Coronary artery (tissue), 2 donors: ENCODE measurements around the gene GLDC.

Experiments
- DNase-seq: peaks from one replicate; pipeline ENCODE4 v3.0.0-alpha.2; 2017; ENCODE audit warnings: low spot score
- H3K27ac ChIP-seq, 2 donors: fragments of 200-600 bp; sonication (generic); one replicate each; pipeline ENCODE4 v1.5.1; 2016 to 2019
- H3K4me3 ChIP-seq: fragments of 200-600 bp; sonication (generic); 2 replicates; pipeline ENCODE4 v1.5.1; 2016; ENCODE audit warnings: mild to moderate bottlenecking, moderate library complexity
- CTCF ChIP-seq: fragments of 200-600 bp; sonication (generic); IDR thresholded peaks from one replicate; pipeline ENCODE4 v1.5.1; 2019; ENCODE audit warnings: antibody characterized with exemption

GLDC gene

DNA sequence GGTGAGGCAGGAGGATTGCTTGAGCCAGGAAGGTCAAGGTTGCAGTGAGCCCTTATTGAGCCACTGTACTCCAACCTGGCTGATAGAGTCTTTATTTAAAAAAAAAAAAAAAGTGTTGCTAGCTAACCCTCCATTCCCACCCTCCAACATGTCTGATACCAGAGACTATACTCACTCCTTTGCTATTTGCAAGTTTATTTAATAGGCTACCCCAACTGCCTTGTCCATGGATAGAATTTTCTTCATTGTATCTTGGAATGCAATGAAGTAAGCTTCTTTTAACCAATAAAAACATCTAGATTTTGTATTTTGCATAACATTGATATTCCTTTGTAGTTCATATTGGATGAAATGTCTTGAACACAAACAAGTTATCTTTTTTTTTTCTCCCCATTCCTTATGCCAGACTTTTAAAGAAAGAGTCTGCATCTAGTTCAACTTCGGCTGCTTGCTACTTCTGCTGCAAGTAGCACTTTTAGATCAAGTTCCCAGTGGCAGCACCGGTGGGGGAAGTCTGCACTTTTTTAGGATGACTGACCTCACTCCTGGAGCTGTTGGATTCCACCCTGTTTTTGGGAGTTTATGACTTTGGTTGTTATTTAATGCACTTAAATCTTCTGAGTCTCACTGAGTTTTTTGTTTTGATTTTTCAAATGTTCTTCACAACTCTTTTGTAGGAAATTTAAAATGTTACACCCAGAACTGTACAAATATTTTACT lies 120.0 kb downstream of the GLDC start:
- no peak for TF ChIP-seq CTCF
- H3K27ac ChIP-seq, result no peak overlapping the region
- no peak overlapping the region for H3K4me3 ChIP-seq
- no peak for DNase-seq

DNA sequence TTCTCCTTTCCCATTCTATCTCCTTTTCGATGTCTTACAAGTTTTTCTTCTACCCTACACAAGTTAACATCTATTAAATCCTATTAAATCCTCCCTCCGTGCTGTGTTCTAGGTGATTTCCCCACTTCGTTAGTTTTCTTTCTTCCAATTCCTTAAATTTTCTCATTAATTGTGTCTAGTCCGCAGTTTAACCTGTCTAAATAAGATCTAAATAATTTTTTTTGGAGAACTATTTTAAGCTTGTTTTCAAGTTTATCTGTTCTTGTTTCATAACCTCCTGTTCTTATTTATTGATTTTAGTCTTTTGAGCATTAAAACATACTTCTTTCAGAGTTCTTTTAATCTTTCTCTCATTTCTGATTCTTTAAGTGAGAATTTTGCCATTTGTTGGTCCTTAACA lies 123.3 kb downstream of the GLDC start:
- TF ChIP-seq CTCF, result no peak
- Histone ChIP-seq H3K27ac (no peak overlapping the region), H3K4me3 (no peak overlapping the region)
- no peak for DNase-seq

DNA sequence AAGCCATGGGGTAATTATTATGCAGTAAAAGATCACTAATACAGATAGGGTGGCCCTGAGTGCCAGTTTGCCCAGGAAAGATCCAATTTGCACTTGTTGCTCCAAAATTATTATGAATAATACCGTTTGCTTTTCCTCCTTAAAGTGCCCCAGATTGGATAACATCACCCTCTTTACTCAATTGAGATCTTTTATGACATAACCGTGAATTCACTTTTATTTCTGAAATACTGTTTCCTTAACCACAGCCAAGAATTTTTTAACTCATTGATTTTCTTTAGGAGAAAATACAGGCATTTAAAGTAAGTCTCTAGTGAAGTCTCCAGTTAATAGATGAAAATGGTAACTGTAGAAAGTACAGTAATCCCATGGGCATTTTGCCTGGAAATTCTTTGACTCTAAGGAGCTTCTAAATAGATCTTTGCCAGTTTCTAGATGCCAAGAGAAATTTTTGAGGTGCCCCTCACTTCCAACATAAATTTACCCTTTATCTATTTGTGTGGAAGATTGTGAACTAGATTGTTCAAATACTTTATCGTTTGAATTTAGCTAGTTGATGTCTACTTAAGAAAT lies 133.4 kb downstream of the GLDC start:
- TF ChIP-seq CTCF, result no peak
- no peak for DNase-seq
- Histone ChIP-seq H3K27ac (no peak overlapping the region), H3K4me3 (no peak overlapping the region)

GRCh38 chr9:6506571-6506970 lies 139.0 kb downstream of the GLDC start:
- Histone ChIP-seq H3K4me3 (no peak overlapping the region), H3K27ac (no peak overlapping the region)
- no peak for TF ChIP-seq CTCF
- DNase-seq, result no peak

DNA sequence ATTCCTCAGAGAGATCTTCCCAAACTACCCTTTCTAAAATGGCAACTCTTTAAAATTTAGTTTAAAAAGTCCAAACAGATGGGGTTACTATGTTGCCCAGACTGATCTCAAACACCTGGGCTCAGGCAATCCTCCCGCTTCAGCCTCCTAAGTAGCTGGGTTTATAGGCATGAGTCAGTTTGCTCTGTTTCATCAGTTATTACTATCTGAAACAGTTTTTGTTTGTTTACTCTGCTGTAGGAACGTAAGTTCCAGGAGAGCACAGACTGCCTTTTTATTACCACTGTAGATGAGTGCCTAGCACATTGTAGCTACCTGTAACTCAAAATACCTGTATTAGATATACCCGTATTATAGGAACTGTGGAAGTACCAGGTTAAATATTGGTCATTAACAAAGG lies 143.1 kb downstream of the GLDC start:
- no peak for DNase-seq
- no peak overlapping the region for H3K4me3 ChIP-seq
- no peak overlapping the region for H3K27ac ChIP-seq
- no peak for TF ChIP-seq CTCF

DNA sequence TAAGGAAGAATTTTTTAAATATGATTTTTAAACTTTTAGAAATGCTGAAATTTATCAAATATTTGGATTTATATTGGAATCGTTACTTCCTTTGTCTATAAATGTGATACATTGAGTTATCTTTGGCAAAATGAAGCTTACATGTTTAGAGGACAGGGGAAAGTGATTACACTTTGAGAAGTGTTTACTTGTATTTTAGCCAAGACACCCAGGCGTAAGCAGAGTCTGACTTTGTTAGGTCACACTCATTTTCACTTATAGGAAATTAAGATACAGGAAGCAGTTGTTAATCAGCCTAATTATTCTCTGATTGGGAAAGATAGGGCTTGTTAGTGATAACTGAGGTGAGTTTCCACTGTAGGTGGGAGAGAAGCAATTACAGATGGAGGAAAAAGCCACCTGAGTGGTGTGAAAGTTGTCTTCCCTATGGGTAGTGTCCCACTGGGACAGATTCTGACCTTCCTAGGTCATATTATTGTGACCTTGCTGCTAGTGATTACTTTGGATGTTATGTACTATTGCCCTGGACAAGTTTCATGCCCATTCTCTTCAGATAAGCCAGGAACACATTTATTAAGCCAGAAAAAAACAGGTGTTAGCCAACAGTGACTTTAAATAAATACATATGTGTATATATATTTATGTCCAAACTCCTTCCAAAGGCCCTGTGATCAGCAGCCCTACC lies 143.9 kb downstream of the GLDC start:
- Histone ChIP-seq H3K27ac (no peak overlapping the region), H3K4me3 (no peak overlapping the region)
- TF ChIP-seq CTCF, result no peak
- no peak for DNase-seq

GRCh38 chr9:6498982-6499381 lies 146.5 kb downstream of the GLDC start:
- no peak for TF ChIP-seq CTCF
- no peak for DNase-seq
- H3K4me3 ChIP-seq, result no peak overlapping the region
- H3K27ac ChIP-seq, result no peak overlapping the region
